ENCODE measurements around the gene CEP350. TPM values are rescaled to one million over a fixed set of nuclear protein-coding genes. Genes with fewer than 3 reads are reported as not detected.
A peak's percentile ranks its signal among the peaks of the same experiment; 100 is the strongest.

CEP350 gene
- polyA plus RNA-seq, 1 of the 3 experiments (the other 2 are of a cell fraction), result 2.9 TPM

DNA sequence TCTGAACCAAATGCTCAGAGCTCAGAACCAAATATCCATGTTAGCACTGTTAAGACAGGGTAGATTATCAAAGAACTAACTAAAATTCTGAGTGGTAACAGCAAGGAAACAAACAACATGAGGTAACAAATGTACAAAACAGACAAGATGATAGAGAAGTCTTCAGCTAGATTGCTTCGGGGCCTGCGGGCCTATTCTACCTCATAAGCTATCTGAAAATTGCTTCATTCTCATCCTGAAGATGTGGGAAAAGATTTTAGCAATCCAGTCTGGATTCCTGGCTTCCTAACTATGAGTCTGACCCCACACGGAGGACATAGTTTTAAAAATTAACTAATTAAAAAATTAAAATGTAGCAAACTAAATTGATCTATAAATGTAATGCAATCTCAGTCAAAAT, 190.8 kb downstream of the CEP350 start (continued):
- no peak for TF ChIP-seq EP300 (IDR thresholded peaks at IDR 0.05; ENCODE audit: borderline replicate concordance in 1 of 2, low read depth in 1 of 2, low read length in 1 of 2)
- no peak for TF ChIP-seq GABPA (IDR thresholded peaks at IDR 0.05; ENCODE audit: low read depth)
- TF ChIP-seq NRF1 (IDR thresholded peaks at IDR 0.05; ENCODE audit: low read depth, low read length), result no peak
- TF ChIP-seq RXRA (IDR thresholded peaks at IDR 0.05; ENCODE audit: borderline replicate concordance, low read depth), result no peak
- TF ChIP-seq RAD21 (IDR thresholded peaks at IDR 0.05; ENCODE audit: low read length), result no peak
- TF ChIP-seq, protein P1, sequence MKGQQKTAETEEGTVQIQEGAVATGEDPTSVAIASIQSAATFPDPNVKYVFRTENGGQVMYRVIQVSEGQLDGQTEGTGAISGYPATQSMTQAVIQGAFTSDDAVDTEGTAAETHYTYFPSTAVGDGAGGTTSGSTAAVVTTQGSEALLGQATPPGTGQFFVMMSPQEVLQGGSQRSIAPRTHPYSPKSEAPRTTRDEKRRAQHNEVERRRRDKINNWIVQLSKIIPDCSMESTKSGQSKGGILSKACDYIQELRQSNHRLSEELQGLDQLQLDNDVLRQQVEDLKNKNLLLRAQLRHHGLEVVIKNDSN (IDR thresholded peaks at IDR 0.05; ENCODE audit: borderline replicate concordance, low read depth), result no peak
- TF ChIP-seq POLR2AphosphoS5 (IDR thresholded peaks at IDR 0.05; ENCODE audit: low read depth, low read length), result no peak
- TF ChIP-seq, protein P2, sequence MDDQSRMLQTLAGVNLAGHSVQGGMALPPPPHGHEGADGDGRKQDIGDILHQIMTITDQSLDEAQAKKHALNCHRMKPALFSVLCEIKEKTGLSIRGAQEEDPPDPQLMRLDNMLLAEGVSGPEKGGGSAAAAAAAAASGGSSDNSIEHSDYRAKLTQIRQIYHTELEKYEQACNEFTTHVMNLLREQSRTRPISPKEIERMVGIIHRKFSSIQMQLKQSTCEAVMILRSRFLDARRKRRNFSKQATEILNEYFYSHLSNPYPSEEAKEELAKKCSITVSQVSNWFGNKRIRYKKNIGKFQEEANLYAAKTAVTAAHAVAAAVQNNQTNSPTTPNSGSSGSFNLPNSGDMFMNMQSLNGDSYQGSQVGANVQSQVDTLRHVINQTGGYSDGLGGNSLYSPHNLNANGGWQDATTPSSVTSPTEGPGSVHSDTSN (IDR thresholded peaks at IDR 0.05), result no peak
- TF ChIP-seq EZH2phosphoT487 (IDR thresholded peaks at IDR 0.05; ENCODE audit: borderline replicate concordance, low read depth), result no peak
- TF ChIP-seq, protein P3, sequence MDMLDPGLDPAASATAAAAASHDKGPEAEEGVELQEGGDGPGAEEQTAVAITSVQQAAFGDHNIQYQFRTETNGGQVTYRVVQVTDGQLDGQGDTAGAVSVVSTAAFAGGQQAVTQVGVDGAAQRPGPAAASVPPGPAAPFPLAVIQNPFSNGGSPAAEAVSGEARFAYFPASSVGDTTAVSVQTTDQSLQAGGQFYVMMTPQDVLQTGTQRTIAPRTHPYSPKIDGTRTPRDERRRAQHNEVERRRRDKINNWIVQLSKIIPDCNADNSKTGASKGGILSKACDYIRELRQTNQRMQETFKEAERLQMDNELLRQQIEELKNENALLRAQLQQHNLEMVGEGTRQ (IDR thresholded peaks at IDR 0.05; ENCODE audit: borderline replicate concordance, low read depth, low read length), result no peak

DNA sequence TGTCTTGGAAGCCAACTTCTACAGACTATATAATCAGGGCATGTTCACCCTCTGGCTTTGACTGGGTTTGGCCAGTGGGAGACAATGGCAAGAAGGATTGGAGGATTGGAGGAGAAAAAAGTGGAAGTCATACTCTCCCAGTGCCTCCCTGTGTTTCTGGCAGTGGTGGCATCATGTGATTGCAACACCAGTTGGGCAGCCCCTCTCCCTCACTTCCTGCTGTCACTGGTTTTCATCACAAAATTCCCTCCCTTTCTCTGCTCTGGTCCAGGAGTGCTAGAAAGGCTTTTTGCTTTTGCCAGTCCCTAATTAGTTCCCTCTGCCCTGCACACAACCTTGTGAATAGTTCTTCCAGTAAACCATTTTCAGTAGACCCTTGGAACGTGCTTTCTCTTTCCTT, 196.4 kb downstream of the CEP350 start:
- Histone ChIP-seq H3K9me3 (no peaks in the 10 kb centered on the region), H3K27me3 (ENCODE audit: insufficient read depth) (no peaks in the 10 kb centered on the region), H3F3A (replicated peaks; ENCODE audit: insufficient read depth) (peaks cover 12% of the 10 kb centered on the region), H3K4me2 (peak overlapping the region; percentile 44), H3K4me1 (ENCODE audit: control insufficient read depth in 1 of 2, insufficient read depth in 2 of 2, low read depth in 1 of 2, low read length in 1 of 2) (peaks cover 16 to 18% of the 10 kb centered on the region in 2 experiments; a peak in 3 of 4 replicates), H3K9me2 (no peaks in the 10 kb centered on the region), H3K4me3 (ENCODE audit: low read depth in 2 of 2, low read length in 1 of 2) (no peak overlapping the region), H3K9ac (no peak overlapping the region), H3K27ac (ENCODE audit: low read depth in 2 of 2, low read length in 1 of 2) (peak overlapping the region; percentile 75 to 87; a peak in 3 of 4 replicates), H3K79me2 (ENCODE audit: insufficient read depth) (peaks cover 13% of the 10 kb centered on the region), H4K20me1 (ENCODE audit: insufficient read depth) (no peaks in the 10 kb centered on the region), H3K36me3 (replicated peaks in 1 of 2; ENCODE audit: control insufficient read depth in 1 of 2, insufficient read depth in 2 of 2, low read length in 1 of 2) (no peaks in the 10 kb centered on the region), H2AFZ (ENCODE audit: low read depth) (peak overlapping the region; percentile 48; the same call in 1 of the 2 replicates)
- ChIA-PET POLR2A (no interaction called here), CTCF (interaction anchor here (0.6 kb wide), 1 partner anchor 302 kb away, joined by 3 read pairs; no protein-coding TSS in a partner anchor)
- TF ChIP-seq TEAD4 (IDR thresholded peaks at IDR 0.05; ENCODE audit: borderline replicate concordance, insufficient read depth) (no peak), GATA2 (CRISPR knock-in tag; IDR thresholded peaks at IDR 0.05) (no peak), TCF12 (IDR thresholded peaks at IDR 0.05) (peak; percentile 63; the same call in 1 of the 2 replicates), RCOR1 (IDR thresholded peaks at IDR 0.05; ENCODE audit: low read length) (no peak)
- TF ChIP-seq, protein P2 (IDR thresholded peaks at IDR 0.05), result peak; percentile 64
- no peak for DNase-seq
- 14% methylated on average over 1 of the region's 1 CpG for WGBS (ENCODE audit: low lambda C conversion rate)

Data from SK-N-SH (cell line).